Immature natural killer cell (primary cell): ENCODE results near the gene ZNF423. TPM values are rescaled to one million over a fixed set of nuclear protein-coding genes. Genes with fewer than 3 reads are reported as not detected.
"Not testable (repeated sequence)": the region's sequence is repeated elsewhere in the genome, so short reads cannot be mapped to it uniquely, and the experiment has no call there.

Experiments used
- DNase-seq, 3 donors: peaks; one replicate each; pipeline ENCODE4 v3.0.0; 2022; ENCODE audit warnings: mixed read lengths in 1 of 3
- H3K27ac Mint-ChIP-seq, 6 donors: one replicate each; pipeline ENCODE4 v1.8.0; 2020; ENCODE audit warnings: mixed read lengths in 6 of 6, mild to moderate bottlenecking in 5 of 6, inconsistent platforms in 4 of 6, moderate library complexity in 3 of 6
- H3K27me3 Mint-ChIP-seq, 3 donors: one replicate each; pipeline ENCODE4 v1.8.0; 2020 to 2021; ENCODE audit warnings: low read depth in 3 of 3, mild to moderate bottlenecking in 3 of 3, mixed read lengths in 3 of 3, moderate library complexity in 3 of 3, inconsistent platforms in 1 of 3
- H3K36me3 Mint-ChIP-seq, 3 donors: one replicate each; pipeline ENCODE4 v1.8.0; 2020; ENCODE audit warnings: mixed read lengths in 3 of 3, inconsistent platforms in 2 of 3, mild to moderate bottlenecking in 2 of 3
- H3K4me1 Mint-ChIP-seq, 2 donors: one replicate each; pipeline ENCODE4 v1.8.0; 2020; ENCODE audit warnings: inconsistent platforms in 2 of 2, mild to moderate bottlenecking in 2 of 2, mixed read lengths in 2 of 2, moderate library complexity in 1 of 2
- H3K4me3 Mint-ChIP-seq, 5 donors: one replicate each; pipeline ENCODE4 v1.8.0; 2020; ENCODE audit warnings: mild to moderate bottlenecking in 5 of 5, mixed read lengths in 5 of 5, inconsistent platforms in 3 of 5, moderate library complexity in 3 of 5
- H3K9me3 Mint-ChIP-seq, 6 donors: one replicate each; pipeline ENCODE4 v1.8.0; 2020; ENCODE audit warnings: mild to moderate bottlenecking in 6 of 6, mixed read lengths in 6 of 6, inconsistent platforms in 4 of 6, moderate library complexity in 3 of 6
- polyA plus RNA-seq, 3 donors: library from polyadenylated mRNA; unstranded; fragments of 300-500 nt; fragmentation: Illumina TruSeq; gene quantifications; one replicate each; pipeline ENCODE4 v1.2.3, GENCODE V29; 2021

Gene ZNF423
- polyA plus RNA-seq, 3 donors from 2014 or later: not detected

GRCh38 chr16:49567950-49568349 is 288.0 kb downstream of the ZNF423 start:
- H3K9me3 Mint-ChIP-seq: no peaks in the 10 kb centered on the region
- no peak overlapping the region for H3K4me3 Mint-ChIP-seq
- no peaks in the 10 kb centered on the region for H3K36me3 Mint-ChIP-seq
- H3K27ac Mint-ChIP-seq: no peak overlapping the region
- peaks cover 0 to 2% (median 1%) of the 10 kb centered on the region in 3 donors for H3K27me3 Mint-ChIP-seq
- H3K4me1 Mint-ChIP-seq: no peaks in the 10 kb centered on the region
- DNase-seq: no peak

- Mint-ChIP-seq H3K4me3 (no peak overlapping the region), H3K9me3 (no peaks in the 10 kb centered on the region), H3K4me1 (no peaks in the 10 kb centered on the region), H3K27ac (no peak overlapping the region), H3K27me3 (peaks cover 0 to 2% (median 1%) of the 10 kb centered on the region in 3 donors), H3K36me3 (no peaks in the 10 kb centered on the region)
- no peak for DNase-seq
Observed at GRCh38 chr16:49566432-49566831, 289.5 kb downstream of the ZNF423 start.

- Mint-ChIP-seq H3K9me3 (no peaks in the 10 kb centered on the region), H3K36me3 (no peaks in the 10 kb centered on the region), H3K27ac (no peak overlapping the region), H3K4me3 (no peak overlapping the region), H3K27me3 (peaks cover 0 to 5% (median 3%) of the 10 kb centered on the region in 3 donors), H3K4me1 (no peaks in the 10 kb centered on the region)
- DNase-seq: no peak
Observed at GRCh38 chr16:49564496-49565229, 291.2 kb downstream of the ZNF423 start.

- H3K36me3 Mint-ChIP-seq: no peaks in the 10 kb centered on the region
- H3K4me1 Mint-ChIP-seq: no peaks in the 10 kb centered on the region
- H3K9me3 Mint-ChIP-seq: no peaks in the 10 kb centered on the region
- peaks cover 0 to 5% (median 3%) of the 10 kb centered on the region in 3 donors for H3K27me3 Mint-ChIP-seq
- no peak overlapping the region for H3K4me3 Mint-ChIP-seq
- H3K27ac Mint-ChIP-seq: no peak overlapping the region
- no peak for DNase-seq
Observed at GRCh38 chr16:49563666-49564065, 292.2 kb downstream of the ZNF423 start.

- not testable (repeated sequence) for H3K27ac Mint-ChIP-seq, H3K4me1 Mint-ChIP-seq, H3K9me3 Mint-ChIP-seq, H3K27me3 Mint-ChIP-seq, H3K36me3 Mint-ChIP-seq, H3K4me3 Mint-ChIP-seq, DNase-seq
Observed at GRCh38 chr16:49562894-49563293, 293.0 kb downstream of the ZNF423 start.

GRCh38 chr16:49562228-49562627 is 293.7 kb downstream of the ZNF423 start:
- no peak for DNase-seq
- peaks cover 0 to 5% (median 1%) of the 10 kb centered on the region in 3 donors for H3K27me3 Mint-ChIP-seq
- no peaks in the 10 kb centered on the region for H3K4me1 Mint-ChIP-seq
- no peaks in the 10 kb centered on the region for H3K9me3 Mint-ChIP-seq
- H3K27ac Mint-ChIP-seq: no peak overlapping the region
- H3K36me3 Mint-ChIP-seq: no peaks in the 10 kb centered on the region
- H3K4me3 Mint-ChIP-seq: no peak overlapping the region

- Mint-ChIP-seq H3K27me3 (peaks cover 0 to 5% (median 1%) of the 10 kb centered on the region in 3 donors), H3K27ac (no peak overlapping the region), H3K4me3 (no peak overlapping the region), H3K4me1 (no peaks in the 10 kb centered on the region), H3K9me3 (no peaks in the 10 kb centered on the region), H3K36me3 (no peaks in the 10 kb centered on the region)
- no peak for DNase-seq
Observed at GRCh38 chr16:49560004-49560830, 295.7 kb downstream of the ZNF423 start.

GRCh38 chr16:49559242-49559641 is 296.7 kb downstream of the ZNF423 start:
- no peaks in the 10 kb centered on the region for H3K9me3 Mint-ChIP-seq

GRCh38 chr16:49558451-49558850 is 297.5 kb downstream of the ZNF423 start:
- Mint-ChIP-seq H3K27ac (no peak overlapping the region), H3K27me3 (peaks cover 0 to 5% (median 5%) of the 10 kb centered on the region in 3 donors), H3K4me1 (no peaks in the 10 kb centered on the region), H3K9me3 (no peaks in the 10 kb centered on the region), H3K36me3 (no peaks in the 10 kb centered on the region), H3K4me3 (no peak overlapping the region)
- DNase-seq: no peak

More at GRCh38 chr16:49559242-49559641, 296.7 kb downstream of the ZNF423 start:
- Mint-ChIP-seq H3K27ac (no peak overlapping the region), H3K27me3 (peaks cover 0 to 5% (median 1%) of the 10 kb centered on the region in 3 donors), H3K4me3 (no peak overlapping the region), H3K4me1 (no peaks in the 10 kb centered on the region), H3K36me3 (no peaks in the 10 kb centered on the region)
- no peak for DNase-seq

GRCh38 chr16:49556606-49557446 is 299.1 kb downstream of the ZNF423 start:
- Mint-ChIP-seq H3K4me1 (no peaks in the 10 kb centered on the region), H3K36me3 (no peaks in the 10 kb centered on the region), H3K27ac (no peak overlapping the region), H3K27me3 (peaks cover 0 to 5% (median 5%) of the 10 kb centered on the region in 3 donors), H3K4me3 (no peak overlapping the region), H3K9me3 (no peaks in the 10 kb centered on the region)
- DNase-seq: no peak

- peaks cover 0 to 5% (median 5%) of the 10 kb centered on the region in 3 donors for H3K27me3 Mint-ChIP-seq
- H3K4me3 Mint-ChIP-seq: no peak overlapping the region
- H3K4me1 Mint-ChIP-seq: no peaks in the 10 kb centered on the region
- no peak for DNase-seq
- H3K27ac Mint-ChIP-seq: no peak overlapping the region
- H3K36me3 Mint-ChIP-seq: no peaks in the 10 kb centered on the region
- no peaks in the 10 kb centered on the region for H3K9me3 Mint-ChIP-seq
Observed at GRCh38 chr16:49556249-49556605, 299.7 kb downstream of the ZNF423 start.

GRCh38 chr16:49554681-49555080 is 301.2 kb downstream of the ZNF423 start:
- Mint-ChIP-seq H3K4me1 (no peaks in the 10 kb centered on the region), H3K4me3 (no peak overlapping the region), H3K9me3 (no peaks in the 10 kb centered on the region), H3K27me3 (peaks cover 0 to 4% (median 2%) of the 10 kb centered on the region in 3 donors), H3K27ac (no peak overlapping the region), H3K36me3 (no peaks in the 10 kb centered on the region)
- no peak for DNase-seq

- no peak for DNase-seq
- H3K27me3 Mint-ChIP-seq: peaks cover 0 to 4% (median 0%) of the 10 kb centered on the region in 3 donors
- no peaks in the 10 kb centered on the region for H3K4me1 Mint-ChIP-seq
- no peak overlapping the region for H3K27ac Mint-ChIP-seq
- H3K36me3 Mint-ChIP-seq: no peaks in the 10 kb centered on the region
- H3K4me3 Mint-ChIP-seq: no peak overlapping the region
- no peaks in the 10 kb centered on the region for H3K9me3 Mint-ChIP-seq
Observed at GRCh38 chr16:49552313-49552928, 303.5 kb downstream of the ZNF423 start.
